Measurements from ENCODE around the gene G6PC1.

G6PC1 gene

GRCh38 chr17:42928714-42929496, 28.3 kb downstream of the G6PC1 start:
- H3K4me2 ChIP-seq (ENCODE audit: low read length), result no peak overlapping the region
- no peaks in the 10 kb centered on the region for H3K27me3 ChIP-seq (ENCODE audit: control insufficient read depth, insufficient read depth, low read length)
- H3K79me2 ChIP-seq, result no peaks in the 10 kb centered on the region
- no peaks in the 10 kb centered on the region for H3K9me3 ChIP-seq (ENCODE audit: control insufficient read depth, low read length)
- H3K9ac ChIP-seq, result no peak overlapping the region
- no peaks in the 10 kb centered on the region for H3K36me3 ChIP-seq (ENCODE audit: control insufficient read depth, insufficient read depth, low read length)
- peaks cover 4% of the 10 kb centered on the region for H3K4me1 ChIP-seq
- peak; percentile 35 for TF ChIP-seq CTCF (IDR thresholded peaks at IDR 0.05)
- peak overlapping the region; percentile 63 for H2AFZ ChIP-seq
- H3K27ac ChIP-seq, result peak overlapping the region; percentile 49
- no peak overlapping the region for H3K4me3 ChIP-seq (ENCODE audit: low read depth, low read length)

GRCh38 chr17:42929497-42929844, 28.9 kb downstream of the G6PC1 start:
- H3K9me3 ChIP-seq (ENCODE audit: control insufficient read depth, low read length), result no peaks in the 10 kb centered on the region
- no peaks in the 10 kb centered on the region for H3K36me3 ChIP-seq (ENCODE audit: control insufficient read depth, insufficient read depth, low read length)
- no peak overlapping the region for H3K4me3 ChIP-seq (ENCODE audit: low read depth, low read length)
- H3K27me3 ChIP-seq (ENCODE audit: control insufficient read depth, insufficient read depth, low read length), result no peaks in the 10 kb centered on the region
- H2AFZ ChIP-seq, result no peak overlapping the region
- no peak for TF ChIP-seq CTCF (IDR thresholded peaks at IDR 0.05)
- H3K27ac ChIP-seq, result no peak overlapping the region
- H3K4me2 ChIP-seq (ENCODE audit: low read length), result no peak overlapping the region
- H3K9ac ChIP-seq, result no peak overlapping the region
- no peaks in the 10 kb centered on the region for H3K79me2 ChIP-seq
- peaks cover 4% of the 10 kb centered on the region for H3K4me1 ChIP-seq

- Histone ChIP-seq H3K36me3 (ENCODE audit: control insufficient read depth, insufficient read depth, low read length) (no peaks in the 10 kb centered on the region), H3K4me2 (ENCODE audit: low read length) (no peak overlapping the region), H3K27ac (no peak overlapping the region), H2AFZ (peak overlapping the region; percentile 16), H3K4me3 (ENCODE audit: low read depth, low read length) (no peak overlapping the region), H3K4me1 (no peaks in the 10 kb centered on the region), H3K79me2 (no peaks in the 10 kb centered on the region), H3K27me3 (ENCODE audit: control insufficient read depth, insufficient read depth, low read length) (no peaks in the 10 kb centered on the region), H3K9me3 (ENCODE audit: control insufficient read depth, low read length) (no peaks in the 10 kb centered on the region), H3K9ac (no peak overlapping the region)
- peak; percentile 59 for TF ChIP-seq CTCF (IDR thresholded peaks at IDR 0.05)
These were observed 37.4 kb downstream of the G6PC1 start for GRCh38 chr17:42937712-42938596.

GRCh38 chr17:42944211-42944610, 43.6 kb downstream of the G6PC1 start:
- Histone ChIP-seq H3K36me3 (ENCODE audit: control insufficient read depth, insufficient read depth, low read length) (no peaks in the 10 kb centered on the region), H3K27me3 (ENCODE audit: control insufficient read depth, insufficient read depth, low read length) (no peaks in the 10 kb centered on the region), H2AFZ (no peak overlapping the region), H3K4me3 (ENCODE audit: low read depth, low read length) (no peak overlapping the region), H3K27ac (no peak overlapping the region), H3K79me2 (no peaks in the 10 kb centered on the region), H3K4me1 (no peaks in the 10 kb centered on the region), H3K9me3 (ENCODE audit: control insufficient read depth, low read length) (no peaks in the 10 kb centered on the region), H3K9ac (no peak overlapping the region), H3K4me2 (ENCODE audit: low read length) (no peak overlapping the region)
- no peak for TF ChIP-seq CTCF (IDR thresholded peaks at IDR 0.05)
